WTC11 (cell line): ENCODE results near the gene NPY. TPM values are rescaled to one million over a fixed set of nuclear protein-coding genes. Genes with fewer than 3 reads are reported as not detected.

ENCODE experiments used
- ATAC-seq: fragments of 200-7000 bp; cut with Tn5 transposase; 2 replicates; pipeline ENCODE4 v1.10.0; 2021; ENCODE audit warnings: mild to moderate bottlenecking, moderate library complexity
- CTCF ChIA-PET: fragments of 300-600 bp; sonication (Branson Sonifier 250); formaldehyde crosslinking; loops from one replicate; lab custom pipeline; 2021; ENCODE audit warnings: antibody characterized with exemption; lab: Charles Lee
- POLR2A ChIA-PET: fragments of 350-600 bp; sonication (Branson Sonifier 250); formaldehyde crosslinking; loops from one replicate; lab custom pipeline; 2021; ENCODE audit warnings: antibody characterized with exemption; lab: Charles Lee
- DNase-seq: peaks from one replicate; pipeline ENCODE4 v3.0.0; 2021; ENCODE audit warnings: low spot score
- H3K27ac Mint-ChIP-seq: 2 replicates; pipeline ENCODE4 v1.8.0; 2021; ENCODE audit warnings: mixed read lengths
- H3K27me3 Mint-ChIP-seq: 2 replicates; pipeline ENCODE4 v1.8.0; 2021; ENCODE audit warnings: low read depth, mild to moderate bottlenecking, moderate library complexity, mixed read lengths
- H3K36me3 Mint-ChIP-seq: 2 replicates; pipeline ENCODE4 v1.8.0; 2021; ENCODE audit warnings: mixed read lengths
- H3K4me1 Mint-ChIP-seq: 2 replicates; pipeline ENCODE4 v1.8.0; 2022; ENCODE audit warnings: mixed read lengths
- H3K4me3 Mint-ChIP-seq: 2 replicates; pipeline ENCODE4 v1.8.0; 2021; ENCODE audit warnings: mild to moderate bottlenecking, moderate library complexity, mixed read lengths
- H3K9me3 Mint-ChIP-seq: 2 replicates; pipeline ENCODE4 v1.8.0; 2021; ENCODE audit warnings: mixed read lengths
- CREM ChIP-seq: sonication (generic); formaldehyde crosslinking; IDR thresholded peaks from 2 replicates; pipeline ENCODE4 v1.8.1; 2022; ENCODE audit warnings: mild to moderate bottlenecking, missing genetic modification reagents, moderate library complexity
- EMX1 ChIP-seq: fragments of 250-450 bp; sonication (Bioruptor Pico); IDR thresholded peaks from 2 replicates; pipeline ENCODE4 v1.8.0; 2021; ENCODE audit warnings: mild to moderate bottlenecking
- HMGA2 ChIP-seq: fragments of 250-450 bp; sonication (Bioruptor Pico); IDR thresholded peaks from 2 replicates; pipeline ENCODE4 v1.4.0; 2021; ENCODE audit warnings: mild to moderate bottlenecking, moderate library complexity
- IRF2 ChIP-seq: sonication (generic); formaldehyde crosslinking; IDR thresholded peaks from 2 replicates; pipeline ENCODE4 v1.8.0; 2022; ENCODE audit warnings: low read depth, missing genetic modification reagents, borderline replicate concordance
- NFATC4 ChIP-seq: fragments of 250-450 bp; sonication (Bioruptor Pico); IDR thresholded peaks from 2 replicates; pipeline ENCODE4 v1.9.0; 2021; ENCODE audit warnings: mild to moderate bottlenecking
- NFYB ChIP-seq: sonication (generic); formaldehyde crosslinking; conservative IDR thresholded peaks from 2 replicates; pipeline ENCODE4 v1.8.0; 2022; ENCODE audit warnings: low read depth, missing genetic modification reagents
- OVOL2 ChIP-seq: fragments of 250-450 bp; sonication (Bioruptor Pico); IDR thresholded peaks from 2 replicates; pipeline ENCODE4 v1.9.0; 2021; ENCODE audit warnings: mild to moderate bottlenecking, borderline replicate concordance
- RORB ChIP-seq: fragments of 250-450 bp; sonication (Bioruptor Pico); IDR thresholded peaks from 2 replicates; pipeline ENCODE4 v1.9.0; 2021; ENCODE audit warnings: mild to moderate bottlenecking
- SMAD3 ChIP-seq: sonication (generic); formaldehyde crosslinking; IDR thresholded peaks from 2 replicates; pipeline ENCODE4 v1.8.0; 2022; ENCODE audit warnings: missing genetic modification reagents, mild to moderate bottlenecking, borderline replicate concordance
- ZNF232 ChIP-seq: sonication (generic); formaldehyde crosslinking; IDR thresholded peaks from 2 replicates; pipeline ENCODE4 v1.8.0; 2022; ENCODE audit warnings: mild to moderate bottlenecking, missing genetic modification reagents
- ZNF317 ChIP-seq: sonication (generic); formaldehyde crosslinking; IDR thresholded peaks from 2 replicates; pipeline ENCODE4 v1.8.1; 2023; ENCODE audit warnings: low read depth, mild to moderate bottlenecking, moderate library complexity, missing genetic modification reagents, borderline replicate concordance
- ZNF396 ChIP-seq: fragments of 250-450 bp; sonication (Bioruptor Pico); IDR thresholded peaks from 2 replicates; pipeline ENCODE4 v1.8.0; 2021; ENCODE audit warnings: mild to moderate bottlenecking, moderate library complexity, borderline replicate concordance
- ZNF671 ChIP-seq: fragments of 250-450 bp; sonication (Bioruptor Pico); IDR thresholded peaks from 2 replicates; pipeline ENCODE4 v1.8.0; 2021; ENCODE audit warnings: mild to moderate bottlenecking
- total RNA-seq: library from RNA; stranded (reverse); gene quantifications from 3 replicates; pipeline ENCODE4 v1.2.3, GENCODE V29; 2021
- TF ChIP-seq, protein P1 (sequence below): sonication (generic); formaldehyde crosslinking; IDR thresholded peaks from 2 replicates; pipeline ENCODE4 v1.8.1; 2023; ENCODE audit warnings: mild to moderate bottlenecking, moderate library complexity, missing genetic modification reagents
- TF ChIP-seq, protein P2 (sequence below): sonication (generic); formaldehyde crosslinking; IDR thresholded peaks from 2 replicates; pipeline ENCODE4 v1.8.0; 2022; ENCODE audit warnings: mild to moderate bottlenecking, missing genetic modification reagents
- TF ChIP-seq, protein P3 (sequence below): sonication (generic); formaldehyde crosslinking; IDR thresholded peaks from 2 replicates; pipeline ENCODE4 v1.8.1; 2022; ENCODE audit warnings: mild to moderate bottlenecking, missing genetic modification reagents, moderate library complexity, borderline replicate concordance
- TF ChIP-seq, protein P4 (sequence below): fragments of 250-450 bp; sonication (Bioruptor Pico); IDR thresholded peaks from 2 replicates; pipeline ENCODE4 v1.9.0; 2021; ENCODE audit warnings: mild to moderate bottlenecking, borderline replicate concordance
- TF ChIP-seq, protein P5 (sequence below): sonication (generic); formaldehyde crosslinking; IDR thresholded peaks from 2 replicates; pipeline ENCODE4 v1.8.0; 2022; ENCODE audit warnings: mild to moderate bottlenecking, missing genetic modification reagents
- TF ChIP-seq, protein P6 (sequence below): sonication (generic); formaldehyde crosslinking; IDR thresholded peaks from 2 replicates; pipeline ENCODE4 v1.8.0; 2023; ENCODE audit warnings: missing genetic modification reagents

Gene NPY
- total RNA-seq, 1 experiment from 2014 or later = 0.63 TPM

DNA sequence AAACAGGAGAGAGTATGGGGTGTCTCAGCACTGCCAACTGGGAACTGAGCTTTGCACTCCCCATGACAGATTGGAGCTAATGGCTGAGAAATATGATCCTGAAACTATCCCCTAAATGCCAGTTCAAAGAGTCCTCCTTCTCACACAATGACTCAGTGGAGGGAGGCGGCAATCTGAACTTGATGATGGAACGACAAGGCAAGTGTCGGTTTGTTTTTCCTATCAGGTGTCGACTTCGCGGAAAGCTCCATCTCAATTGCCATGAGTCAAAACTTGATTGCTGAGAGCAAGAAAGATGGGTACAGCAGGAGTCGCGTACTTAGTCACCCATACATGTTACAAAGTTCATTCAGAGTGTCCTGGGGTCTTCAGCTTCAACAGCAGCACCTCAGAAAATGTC is 52.5 kb downstream of the NPY start:
- no peak for ATAC-seq
- no peak for DNase-seq
- ChIA-PET POLR2A (interaction anchor here (0.5 kb wide), 1 partner anchor 639 kb away, joined by 3 read pairs; no protein-coding TSS in a partner anchor), CTCF (interaction anchor here (0.7 to 2.1 kb wide), 8 partner anchors 10 to 49 kb away, joined by 3 to 20 read pairs (median 4); no protein-coding TSS in a partner anchor)
- H3K27ac Mint-ChIP-seq = no peak overlapping the region
- H3K27me3 Mint-ChIP-seq = peaks cover 54% of the 10 kb centered on the region
- H3K4me3 Mint-ChIP-seq = peak overlapping the region; percentile 56
- H3K36me3 Mint-ChIP-seq = peaks cover 18% of the 10 kb centered on the region
- TF ChIP-seq EMX1 (CRISPR knock-in tag) (no peak), CREM (CRISPR knock-in tag) (no peak), ZNF232 (CRISPR knock-in tag) (no peak), ZNF396 (CRISPR knock-in tag) (no peak), RORB (no peak), NFYB (no peak)
- TF ChIP-seq, protein P1, sequence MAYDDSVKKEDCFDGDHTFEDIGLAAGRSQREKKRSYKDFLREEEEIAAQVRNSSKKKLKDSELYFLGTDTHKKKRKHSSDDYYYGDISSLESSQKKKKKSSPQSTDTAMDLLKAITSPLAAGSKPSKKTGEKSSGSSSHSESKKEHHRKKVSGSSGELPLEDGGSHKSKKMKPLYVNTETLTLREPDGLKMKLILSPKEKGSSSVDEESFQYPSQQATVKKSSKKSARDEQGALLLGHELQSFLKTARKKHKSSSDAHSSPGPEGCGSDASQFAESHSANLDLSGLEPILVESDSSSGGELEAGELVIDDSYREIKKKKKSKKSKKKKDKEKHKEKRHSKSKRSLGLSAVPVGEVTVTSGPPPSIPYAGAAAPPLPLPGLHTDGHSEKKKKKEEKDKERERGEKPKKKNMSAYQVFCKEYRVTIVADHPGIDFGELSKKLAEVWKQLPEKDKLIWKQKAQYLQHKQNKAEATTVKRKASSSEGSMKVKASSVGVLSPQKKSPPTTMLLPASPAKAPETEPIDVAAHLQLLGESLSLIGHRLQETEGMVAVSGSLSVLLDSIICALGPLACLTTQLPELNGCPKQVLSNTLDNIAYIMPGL = no peak
- TF ChIP-seq, protein P2, sequence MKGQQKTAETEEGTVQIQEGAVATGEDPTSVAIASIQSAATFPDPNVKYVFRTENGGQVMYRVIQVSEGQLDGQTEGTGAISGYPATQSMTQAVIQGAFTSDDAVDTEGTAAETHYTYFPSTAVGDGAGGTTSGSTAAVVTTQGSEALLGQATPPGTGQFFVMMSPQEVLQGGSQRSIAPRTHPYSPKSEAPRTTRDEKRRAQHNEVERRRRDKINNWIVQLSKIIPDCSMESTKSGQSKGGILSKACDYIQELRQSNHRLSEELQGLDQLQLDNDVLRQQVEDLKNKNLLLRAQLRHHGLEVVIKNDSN (CRISPR knock-in tag) = no peak
- H3K9me3 Mint-ChIP-seq = peaks cover 17% of the 10 kb centered on the region
- H3K4me1 Mint-ChIP-seq = peaks cover 35% of the 10 kb centered on the region

DNA sequence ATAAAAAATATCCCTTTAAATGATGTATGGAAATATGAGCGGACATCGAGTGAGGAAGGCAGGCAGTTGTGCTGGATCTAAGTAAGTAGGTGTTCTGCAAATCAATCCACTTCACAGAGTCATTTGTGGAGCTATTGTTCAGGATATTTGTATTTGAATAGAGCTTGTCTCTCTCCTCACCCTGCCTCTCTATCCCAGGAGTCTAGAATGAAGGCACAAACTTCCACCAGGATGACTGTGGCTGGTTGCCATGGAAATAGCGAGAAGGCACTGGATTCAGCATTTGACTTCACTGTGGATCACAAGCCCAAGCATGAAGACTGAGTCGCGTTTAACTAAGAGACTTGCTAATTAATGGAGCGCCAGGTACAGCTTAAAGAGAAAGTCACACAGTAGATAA is 53.2 kb downstream of the NPY start:
- Mint-ChIP-seq H3K4me3 (peak overlapping the region; percentile 56), H3K36me3 (peaks cover 12% of the 10 kb centered on the region), H3K4me1 (peaks cover 35% of the 10 kb centered on the region)
- DNase-seq (peak; percentile 39), ATAC-seq (peak; percentile 94)
- CTCF ChIA-PET = interaction anchor here (0.7 to 2.1 kb wide), 8 partner anchors 9 to 50 kb away, joined by 3 to 20 read pairs (median 4); no protein-coding TSS in a partner anchor
- POLR2A ChIA-PET = interaction anchor here (0.6 kb wide), 1 partner anchor 961 kb away, joined by 4 read pairs; no protein-coding TSS in a partner anchor
- TF ChIP-seq, protein P3, sequence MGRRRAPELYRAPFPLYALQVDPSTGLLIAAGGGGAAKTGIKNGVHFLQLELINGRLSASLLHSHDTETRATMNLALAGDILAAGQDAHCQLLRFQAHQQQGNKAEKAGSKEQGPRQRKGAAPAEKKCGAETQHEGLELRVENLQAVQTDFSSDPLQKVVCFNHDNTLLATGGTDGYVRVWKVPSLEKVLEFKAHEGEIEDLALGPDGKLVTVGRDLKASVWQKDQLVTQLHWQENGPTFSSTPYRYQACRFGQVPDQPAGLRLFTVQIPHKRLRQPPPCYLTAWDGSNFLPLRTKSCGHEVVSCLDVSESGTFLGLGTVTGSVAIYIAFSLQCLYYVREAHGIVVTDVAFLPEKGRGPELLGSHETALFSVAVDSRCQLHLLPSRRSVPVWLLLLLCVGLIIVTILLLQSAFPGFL (CRISPR knock-in tag) = no peak
- TF ChIP-seq, protein P4, sequence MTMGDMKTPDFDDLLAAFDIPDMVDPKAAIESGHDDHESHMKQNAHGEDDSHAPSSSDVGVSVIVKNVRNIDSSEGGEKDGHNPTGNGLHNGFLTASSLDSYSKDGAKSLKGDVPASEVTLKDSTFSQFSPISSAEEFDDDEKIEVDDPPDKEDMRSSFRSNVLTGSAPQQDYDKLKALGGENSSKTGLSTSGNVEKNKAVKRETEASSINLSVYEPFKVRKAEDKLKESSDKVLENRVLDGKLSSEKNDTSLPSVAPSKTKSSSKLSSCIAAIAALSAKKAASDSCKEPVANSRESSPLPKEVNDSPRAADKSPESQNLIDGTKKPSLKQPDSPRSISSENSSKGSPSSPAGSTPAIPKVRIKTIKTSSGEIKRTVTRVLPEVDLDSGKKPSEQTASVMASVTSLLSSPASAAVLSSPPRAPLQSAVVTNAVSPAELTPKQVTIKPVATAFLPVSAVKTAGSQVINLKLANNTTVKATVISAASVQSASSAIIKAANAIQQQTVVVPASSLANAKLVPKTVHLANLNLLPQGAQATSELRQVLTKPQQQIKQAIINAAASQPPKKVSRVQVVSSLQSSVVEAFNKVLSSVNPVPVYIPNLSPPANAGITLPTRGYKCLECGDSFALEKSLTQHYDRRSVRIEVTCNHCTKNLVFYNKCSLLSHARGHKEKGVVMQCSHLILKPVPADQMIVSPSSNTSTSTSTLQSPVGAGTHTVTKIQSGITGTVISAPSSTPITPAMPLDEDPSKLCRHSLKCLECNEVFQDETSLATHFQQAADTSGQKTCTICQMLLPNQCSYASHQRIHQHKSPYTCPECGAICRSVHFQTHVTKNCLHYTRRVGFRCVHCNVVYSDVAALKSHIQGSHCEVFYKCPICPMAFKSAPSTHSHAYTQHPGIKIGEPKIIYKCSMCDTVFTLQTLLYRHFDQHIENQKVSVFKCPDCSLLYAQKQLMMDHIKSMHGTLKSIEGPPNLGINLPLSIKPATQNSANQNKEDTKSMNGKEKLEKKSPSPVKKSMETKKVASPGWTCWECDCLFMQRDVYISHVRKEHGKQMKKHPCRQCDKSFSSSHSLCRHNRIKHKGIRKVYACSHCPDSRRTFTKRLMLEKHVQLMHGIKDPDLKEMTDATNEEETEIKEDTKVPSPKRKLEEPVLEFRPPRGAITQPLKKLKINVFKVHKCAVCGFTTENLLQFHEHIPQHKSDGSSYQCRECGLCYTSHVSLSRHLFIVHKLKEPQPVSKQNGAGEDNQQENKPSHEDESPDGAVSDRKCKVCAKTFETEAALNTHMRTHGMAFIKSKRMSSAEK (CRISPR knock-in tag) = no peak
- TF ChIP-seq, protein P5, sequence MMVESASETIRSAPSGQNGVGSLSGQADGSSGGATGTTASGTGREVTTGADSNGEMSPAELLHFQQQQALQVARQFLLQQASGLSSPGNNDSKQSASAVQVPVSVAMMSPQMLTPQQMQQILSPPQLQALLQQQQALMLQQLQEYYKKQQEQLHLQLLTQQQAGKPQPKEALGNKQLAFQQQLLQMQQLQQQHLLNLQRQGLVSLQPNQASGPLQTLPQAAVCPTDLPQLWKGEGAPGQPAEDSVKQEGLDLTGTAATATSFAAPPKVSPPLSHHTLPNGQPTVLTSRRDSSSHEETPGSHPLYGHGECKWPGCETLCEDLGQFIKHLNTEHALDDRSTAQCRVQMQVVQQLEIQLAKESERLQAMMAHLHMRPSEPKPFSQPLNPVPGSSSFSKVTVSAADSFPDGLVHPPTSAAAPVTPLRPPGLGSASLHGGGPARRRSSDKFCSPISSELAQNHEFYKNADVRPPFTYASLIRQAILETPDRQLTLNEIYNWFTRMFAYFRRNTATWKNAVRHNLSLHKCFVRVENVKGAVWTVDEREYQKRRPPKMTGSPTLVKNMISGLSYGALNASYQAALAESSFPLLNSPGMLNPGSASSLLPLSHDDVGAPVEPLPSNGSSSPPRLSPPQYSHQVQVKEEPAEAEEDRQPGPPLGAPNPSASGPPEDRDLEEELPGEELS (CRISPR knock-in tag) = no peak
- TF ChIP-seq SMAD3 (no peak), OVOL2 (no peak), NFATC4 (CRISPR knock-in tag) (no peak), ZNF317 (no peak), ZNF671 (CRISPR knock-in tag) (no peak), HMGA2 (CRISPR knock-in tag) (no peak), IRF2 (no peak)
- TF ChIP-seq, protein P6, sequence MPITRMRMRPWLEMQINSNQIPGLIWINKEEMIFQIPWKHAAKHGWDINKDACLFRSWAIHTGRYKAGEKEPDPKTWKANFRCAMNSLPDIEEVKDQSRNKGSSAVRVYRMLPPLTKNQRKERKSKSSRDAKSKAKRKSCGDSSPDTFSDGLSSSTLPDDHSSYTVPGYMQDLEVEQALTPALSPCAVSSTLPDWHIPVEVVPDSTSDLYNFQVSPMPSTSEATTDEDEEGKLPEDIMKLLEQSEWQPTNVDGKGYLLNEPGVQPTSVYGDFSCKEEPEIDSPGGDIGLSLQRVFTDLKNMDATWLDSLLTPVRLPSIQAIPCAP = no peak
- TF ChIP-seq, protein P2 (CRISPR knock-in tag) = no peak
- TF ChIP-seq, all 79 proteins: peak for 0
- Mint-ChIP-seq H3K27me3 (peaks cover 54% of the 10 kb centered on the region), H3K27ac (no peak overlapping the region), H3K9me3 (peaks cover 11% of the 10 kb centered on the region)
